Measurements from ENCODE around the gene AHDC1. TPM values are rescaled to one million over a fixed set of nuclear protein-coding genes. Genes with fewer than 3 reads are reported as not detected.
A peak's percentile ranks its signal among the peaks of the same experiment; 100 is the strongest.

Gene AHDC1
- total and polyA plus RNA-seq, 7 donors = 1.8 to 34.1 (median 12.1) TPM

DNA sequence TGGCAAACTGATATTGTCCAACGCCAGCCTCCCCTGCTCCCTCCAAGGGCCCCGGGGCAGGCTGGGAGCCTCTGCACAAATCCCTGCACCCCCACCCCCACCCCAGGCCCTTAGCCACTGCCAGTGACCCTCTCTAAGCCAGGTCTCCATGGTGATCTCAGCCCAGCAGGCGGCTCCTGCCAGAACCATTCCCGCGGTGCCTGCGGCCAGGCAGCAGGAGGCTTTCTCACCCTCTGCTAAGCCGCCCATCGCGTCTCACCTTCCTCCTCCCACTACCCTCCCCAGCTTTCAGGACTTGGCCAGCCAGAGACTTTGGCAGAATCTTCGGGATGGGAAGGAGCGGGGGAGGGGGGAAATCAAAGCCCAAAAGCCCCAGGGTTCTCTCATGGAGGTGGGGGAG, 67.2 kb downstream of the AHDC1 start:
- no peaks in the 10 kb centered on the region for H3K9me3 ChIP-seq
- peaks cover 0 to 71% (median 66%) of the 10 kb centered on the region in 4 donors for H3K4me1 ChIP-seq
- H3K27me3 ChIP-seq = no peaks in the 10 kb centered on the region
- 68 to 80% methylated on average over 11 of the region's 11 CpGs for WGBS, 2 donors
- TF ChIP-seq POLR2AphosphoS5 (IDR thresholded peaks at IDR 0.05) (peak in 3 of 4 donors; percentile 40 to 45 (median 43)), POLR2A (IDR thresholded peaks at IDR 0.05) (no peak)
- H3K36me3 ChIP-seq = peaks cover 8 to 24% (median 13%) of the 10 kb centered on the region in 4 donors
- peak; percentile 91 for DNase-seq
- H3K27ac ChIP-seq = peak overlapping the region; percentile 83 to 92 (median 87)
- intact Hi-C loops (cut with DNase I) = no loop called here
- H3K4me3 ChIP-seq = peak overlapping the region in 2 of 4 donors; percentile 1

DNA sequence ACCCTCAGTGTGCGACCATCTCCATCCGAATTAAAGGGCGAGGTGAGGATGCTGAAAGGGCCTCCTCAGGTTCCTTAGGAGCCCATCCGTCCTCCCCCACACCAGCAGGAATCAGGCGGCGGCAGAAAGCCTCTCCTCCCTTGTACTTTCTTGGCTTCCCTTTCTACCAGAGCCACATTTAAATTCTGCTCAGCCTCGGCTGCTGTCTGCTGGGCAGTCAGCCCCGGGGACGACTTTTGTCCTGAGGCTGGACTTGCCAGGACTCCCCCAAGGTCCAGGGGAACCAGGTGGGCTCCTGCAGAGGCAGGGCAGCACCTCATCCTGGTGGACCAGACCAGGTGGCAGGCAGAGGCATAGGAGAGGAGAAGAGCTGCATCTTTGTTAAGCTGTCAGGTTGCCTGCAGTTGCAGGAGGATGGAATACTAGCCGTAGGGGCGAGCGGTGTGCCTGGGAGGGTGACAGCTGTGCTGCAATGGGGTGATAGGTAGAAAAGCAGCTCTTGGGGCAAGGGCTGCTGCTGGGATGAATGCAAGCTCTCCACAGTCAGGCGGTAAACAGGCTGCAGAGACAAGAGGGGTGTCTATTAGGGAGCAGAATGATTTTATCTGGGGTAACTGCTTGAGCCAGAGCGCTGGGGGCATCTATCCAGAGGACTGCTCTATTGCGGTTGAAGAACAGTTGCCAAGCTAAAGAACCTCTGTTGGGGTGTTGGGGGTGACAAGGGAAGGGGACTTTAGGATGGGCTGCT, 67.8 kb downstream of the AHDC1 start:
- H3K36me3 ChIP-seq = peaks cover 8 to 24% (median 13%) of the 10 kb centered on the region in 4 donors
- TF ChIP-seq, protein P1, sequence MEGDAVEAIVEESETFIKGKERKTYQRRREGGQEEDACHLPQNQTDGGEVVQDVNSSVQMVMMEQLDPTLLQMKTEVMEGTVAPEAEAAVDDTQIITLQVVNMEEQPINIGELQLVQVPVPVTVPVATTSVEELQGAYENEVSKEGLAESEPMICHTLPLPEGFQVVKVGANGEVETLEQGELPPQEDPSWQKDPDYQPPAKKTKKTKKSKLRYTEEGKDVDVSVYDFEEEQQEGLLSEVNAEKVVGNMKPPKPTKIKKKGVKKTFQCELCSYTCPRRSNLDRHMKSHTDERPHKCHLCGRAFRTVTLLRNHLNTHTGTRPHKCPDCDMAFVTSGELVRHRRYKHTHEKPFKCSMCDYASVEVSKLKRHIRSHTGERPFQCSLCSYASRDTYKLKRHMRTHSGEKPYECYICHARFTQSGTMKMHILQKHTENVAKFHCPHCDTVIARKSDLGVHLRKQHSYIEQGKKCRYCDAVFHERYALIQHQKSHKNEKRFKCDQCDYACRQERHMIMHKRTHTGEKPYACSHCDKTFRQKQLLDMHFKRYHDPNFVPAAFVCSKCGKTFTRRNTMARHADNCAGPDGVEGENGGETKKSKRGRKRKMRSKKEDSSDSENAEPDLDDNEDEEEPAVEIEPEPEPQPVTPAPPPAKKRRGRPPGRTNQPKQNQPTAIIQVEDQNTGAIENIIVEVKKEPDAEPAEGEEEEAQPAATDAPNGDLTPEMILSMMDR (IDR thresholded peaks at IDR 0.05) = no peak
- no peak for TF ChIP-seq POLR2A (IDR thresholded peaks at IDR 0.05)
- no peak for TF ChIP-seq POLR2AphosphoS5 (IDR thresholded peaks at IDR 0.05)
- TF ChIP-seq EP300 (IDR thresholded peaks at IDR 0.05) = no peak
- peaks cover 0 to 65% (median 60%) of the 10 kb centered on the region in 4 donors for H3K4me1 ChIP-seq
- no peak for DNase-seq
- WGBS, 2 donors = 78 to 80% methylated on average over 15 of the region's 15 CpGs
- H3K27ac ChIP-seq = peak overlapping the region; percentile 83 to 92 (median 87)
- peak overlapping the region in 2 of 4 donors; percentile 1 for H3K4me3 ChIP-seq
- intact Hi-C loops (cut with DNase I) = no loop called here
- no peaks in the 10 kb centered on the region for H3K9me3 ChIP-seq
- no peaks in the 10 kb centered on the region for H3K27me3 ChIP-seq

DNA sequence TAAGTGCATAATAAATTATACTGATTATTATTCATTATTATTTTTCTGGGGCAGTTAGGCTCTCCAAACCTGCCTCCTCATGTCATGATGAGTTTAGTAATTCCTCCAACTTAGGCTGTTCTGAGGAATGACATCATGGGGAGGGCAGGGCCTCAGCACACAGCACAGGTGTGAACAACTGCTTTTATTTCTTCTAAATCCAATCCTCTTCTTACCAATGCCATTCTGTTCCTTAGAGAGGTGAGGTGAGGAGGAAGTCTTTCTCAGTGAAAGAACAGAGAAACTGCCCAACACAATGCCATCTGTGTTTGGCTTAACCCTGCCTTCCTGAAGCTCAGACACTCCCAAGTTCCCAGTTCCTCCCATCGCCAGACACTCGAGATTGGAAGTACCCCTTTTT, 68.6 kb downstream of the AHDC1 start:
- TF ChIP-seq EP300 (IDR thresholded peaks at IDR 0.05) (no peak), POLR2AphosphoS5 (IDR thresholded peaks at IDR 0.05) (no peak), POLR2A (IDR thresholded peaks at IDR 0.05) (no peak)
- TF ChIP-seq, protein P1 (IDR thresholded peaks at IDR 0.05) = no peak
- Histone ChIP-seq H3K4me1 (peaks cover 0 to 57% (median 52%) of the 10 kb centered on the region in 4 donors), H3K36me3 (peaks cover 8 to 24% (median 13%) of the 10 kb centered on the region in 4 donors), H3K27ac (peak overlapping the region; percentile 83 to 92 (median 87)), H3K4me3 (no peak overlapping the region), H3K27me3 (no peaks in the 10 kb centered on the region), H3K9me3 (no peaks in the 10 kb centered on the region)
- intact Hi-C loops (cut with DNase I) = no loop called here
- DNase-seq = no peak
- WGBS, 2 donors = 11 to 45% methylated on average over 2 of the region's 2 CpGs

DNA sequence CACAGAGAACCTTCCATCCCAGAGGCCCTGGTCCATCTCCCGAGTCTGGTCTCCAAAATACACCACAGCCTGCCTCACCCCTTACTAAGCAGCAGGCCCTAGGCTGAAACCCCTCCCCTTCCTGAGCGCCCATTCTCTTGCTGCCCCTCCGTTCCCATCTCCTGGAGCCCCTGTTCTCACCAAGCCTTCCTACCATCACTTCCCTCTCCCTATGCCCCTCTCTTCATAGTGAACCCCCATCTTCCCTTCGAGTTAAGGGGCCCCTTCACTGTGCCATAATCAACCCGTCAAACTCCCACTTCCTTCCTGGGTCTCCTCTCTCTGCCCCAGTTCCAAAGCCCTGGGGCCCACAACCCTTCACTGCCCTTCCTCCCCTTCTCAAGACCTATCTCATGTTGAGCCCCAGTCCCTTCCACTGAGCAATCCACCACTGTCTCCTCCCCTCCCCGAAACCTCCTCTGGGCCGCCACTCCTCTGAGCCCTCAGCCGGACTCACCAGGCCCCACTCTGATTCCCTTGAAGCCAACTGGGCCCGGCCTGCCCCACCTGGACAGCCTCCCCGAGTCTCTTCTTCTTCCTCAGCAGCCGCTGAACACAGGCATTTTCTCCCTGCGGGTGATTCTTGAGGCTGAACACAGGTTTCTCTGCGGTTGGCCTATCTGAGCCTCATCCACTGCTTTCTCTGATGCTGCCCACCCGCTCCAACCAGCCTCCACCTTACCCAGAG, 71.8 kb downstream of the AHDC1 start:
- no peaks in the 10 kb centered on the region for H3K9me3 ChIP-seq
- H3K4me1 ChIP-seq = peaks cover 0 to 52% (median 49%) of the 10 kb centered on the region in 4 donors
- WGBS, 2 donors = 82 to 91% methylated on average over 14 of the region's 14 CpGs

DNA sequence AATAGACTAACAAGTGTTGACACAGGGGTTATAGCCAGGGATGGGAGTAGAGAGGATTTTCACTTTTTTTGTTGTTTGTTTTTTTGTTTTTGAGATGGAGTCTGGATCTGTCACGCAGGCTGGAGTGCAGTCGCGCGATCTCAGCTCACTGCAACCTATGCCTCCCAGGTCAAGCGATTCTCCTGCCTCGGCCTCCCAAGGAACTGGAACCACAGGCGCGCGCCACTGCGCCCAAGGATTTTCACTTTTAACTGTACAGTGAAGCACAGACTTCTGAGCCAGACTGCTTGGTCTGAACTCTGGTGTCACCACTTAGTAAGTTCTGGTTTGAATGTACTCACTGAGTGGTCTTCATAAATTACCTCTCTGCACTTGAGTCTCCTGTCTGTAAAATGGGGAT, 73.8 kb downstream of the AHDC1 start:
- H3K27me3 ChIP-seq = no peaks in the 10 kb centered on the region
- peaks cover 8 to 24% (median 13%) of the 10 kb centered on the region in 4 donors for H3K36me3 ChIP-seq
- peaks cover 0 to 52% (median 49%) of the 10 kb centered on the region in 4 donors for H3K4me1 ChIP-seq
- no peaks in the 10 kb centered on the region for H3K9me3 ChIP-seq
- DNase-seq = no peak
- 97% methylated on average over 10 of the region's 10 CpGs for WGBS, 2 donors
- H3K27ac ChIP-seq = peak overlapping the region; percentile 90 to 96 (median 94)
- intact Hi-C loops (cut with DNase I) = no loop called here
- no peak overlapping the region for H3K4me3 ChIP-seq
- no peak for TF ChIP-seq EP300 (IDR thresholded peaks at IDR 0.05)

More for the DNA sequence above, 71.8 kb downstream of the AHDC1 start:
- Histone ChIP-seq H3K4me3 (no peak overlapping the region), H3K27me3 (no peaks in the 10 kb centered on the region), H3K36me3 (peaks cover 8 to 24% (median 13%) of the 10 kb centered on the region in 4 donors), H3K27ac (peak overlapping the region in 2 of 4 donors; percentile 4 to 90)
- intact Hi-C loops (cut with DNase I) = no loop called here
- TF ChIP-seq POLR2A (IDR thresholded peaks at IDR 0.05) (no peak), POLR2AphosphoS5 (IDR thresholded peaks at IDR 0.05) (peak in 1 of 4 donors; percentile 2)
- no peak for DNase-seq

DNA sequence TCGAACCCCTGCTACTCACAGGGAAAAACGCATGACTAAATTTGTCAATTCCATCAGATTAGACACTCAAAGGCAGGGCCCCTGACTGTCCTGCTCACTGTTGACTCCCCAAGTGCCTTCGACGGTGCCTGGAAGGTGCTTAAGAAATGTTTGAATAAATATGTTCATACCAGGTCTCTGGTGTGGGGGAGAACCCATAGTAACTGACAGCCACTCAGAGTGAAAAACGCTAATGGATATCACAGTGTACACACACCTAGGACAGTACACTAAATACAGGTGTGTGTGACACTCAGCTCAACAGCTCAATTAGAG, 74.3 kb downstream of the AHDC1 start:
- Histone ChIP-seq H3K27ac (peak overlapping the region; percentile 90 to 96 (median 94)), H3K9me3 (no peaks in the 10 kb centered on the region), H3K36me3 (peaks cover 8 to 18% (median 13%) of the 10 kb centered on the region in 4 donors), H3K4me3 (no peak overlapping the region), H3K27me3 (no peaks in the 10 kb centered on the region), H3K4me1 (peaks cover 0 to 52% (median 51%) of the 10 kb centered on the region in 4 donors)
- 89 to 92% methylated on average over 5 of the region's 5 CpGs for WGBS, 2 donors
- intact Hi-C loops (cut with DNase I) = loop anchor here (5.0 kb wide), 1 partner anchor 43 kb away; no protein-coding TSS in a partner anchor
- TF ChIP-seq EP300 (IDR thresholded peaks at IDR 0.05) (no peak), POLR2AphosphoS5 (IDR thresholded peaks at IDR 0.05) (no peak), POLR2A (IDR thresholded peaks at IDR 0.05) (no peak)
- TF ChIP-seq, protein P1 (IDR thresholded peaks at IDR 0.05) = no peak
- DNase-seq = no peak

All from sigmoid colon (tissue), 7 donors.